ENCODE results near the gene SFXN2.

DNA sequence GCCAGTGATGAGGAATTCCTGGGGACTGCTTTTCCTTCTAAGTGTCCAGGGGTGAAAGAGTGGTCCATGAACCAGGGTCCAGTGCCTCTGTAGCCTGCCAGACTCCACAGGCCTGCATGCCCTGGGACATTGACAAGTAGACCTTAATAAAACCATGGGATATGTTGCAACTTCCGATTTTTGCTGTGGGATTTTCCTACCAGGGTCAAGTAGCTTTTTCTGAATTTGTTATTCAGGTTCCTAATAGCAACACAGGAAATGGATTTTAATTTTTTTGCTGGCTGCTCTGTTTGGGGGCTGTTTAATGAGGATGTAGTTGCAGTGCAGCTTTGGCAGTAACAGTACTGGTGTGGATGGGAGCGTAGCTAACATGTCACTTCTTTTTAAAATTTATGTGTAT lies 71.4 kb downstream of the SFXN2 start:
- TF ChIP-seq, protein P1, sequence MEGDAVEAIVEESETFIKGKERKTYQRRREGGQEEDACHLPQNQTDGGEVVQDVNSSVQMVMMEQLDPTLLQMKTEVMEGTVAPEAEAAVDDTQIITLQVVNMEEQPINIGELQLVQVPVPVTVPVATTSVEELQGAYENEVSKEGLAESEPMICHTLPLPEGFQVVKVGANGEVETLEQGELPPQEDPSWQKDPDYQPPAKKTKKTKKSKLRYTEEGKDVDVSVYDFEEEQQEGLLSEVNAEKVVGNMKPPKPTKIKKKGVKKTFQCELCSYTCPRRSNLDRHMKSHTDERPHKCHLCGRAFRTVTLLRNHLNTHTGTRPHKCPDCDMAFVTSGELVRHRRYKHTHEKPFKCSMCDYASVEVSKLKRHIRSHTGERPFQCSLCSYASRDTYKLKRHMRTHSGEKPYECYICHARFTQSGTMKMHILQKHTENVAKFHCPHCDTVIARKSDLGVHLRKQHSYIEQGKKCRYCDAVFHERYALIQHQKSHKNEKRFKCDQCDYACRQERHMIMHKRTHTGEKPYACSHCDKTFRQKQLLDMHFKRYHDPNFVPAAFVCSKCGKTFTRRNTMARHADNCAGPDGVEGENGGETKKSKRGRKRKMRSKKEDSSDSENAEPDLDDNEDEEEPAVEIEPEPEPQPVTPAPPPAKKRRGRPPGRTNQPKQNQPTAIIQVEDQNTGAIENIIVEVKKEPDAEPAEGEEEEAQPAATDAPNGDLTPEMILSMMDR (IDR thresholded peaks at IDR 0.05; ENCODE audit: poor library complexity): no peak
- no peak for TF ChIP-seq EZH2 (IDR thresholded peaks at IDR 0.05; ENCODE audit: borderline replicate concordance)

All from hepatocyte (in vitro differentiated cells).